ENCODE results near the gene TAB3. TPM values are rescaled to one million over a fixed set of nuclear protein-coding genes. Genes with fewer than 3 reads are reported as not detected.

The TAB3 gene
- total RNA-seq, 4 donors from 2014 or later = 9.7 to 25.8 (median 19.2) TPM

DNA sequence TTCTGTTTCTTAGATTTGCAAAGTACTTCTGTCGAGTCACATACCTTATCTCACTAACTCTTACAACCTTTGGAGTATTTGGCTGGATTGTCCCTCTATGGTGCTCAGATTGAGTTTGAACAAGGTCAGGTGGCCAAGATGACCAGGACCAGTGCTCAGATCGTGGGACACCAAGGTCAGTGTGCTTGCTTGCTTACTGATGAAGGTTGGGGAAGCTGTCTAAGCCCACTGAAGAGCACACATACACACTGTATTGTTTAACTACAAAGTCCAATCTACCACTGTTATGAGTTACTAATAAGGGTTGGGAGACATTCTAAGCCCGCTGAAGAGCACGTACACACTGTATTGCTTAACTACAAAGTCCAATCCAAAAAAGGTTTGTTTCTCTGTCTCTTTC is 53.7 kb downstream of the TAB3 start:
- H3K27me3 ChIP-seq = no peaks in the 10 kb centered on the region
- intact Hi-C loops (cut with DNase I; ENCODE audit: low total_unique reads) = no loop called here
- no peak overlapping the region for H3K27ac ChIP-seq
- no peak overlapping the region for H3K4me3 ChIP-seq
- H3K36me3 ChIP-seq = peaks cover 0 to 12% of the 10 kb centered on the region in 2 donors
- H3K9me3 ChIP-seq = no peaks in the 10 kb centered on the region
- no peak for DNase-seq
- TF ChIP-seq POLR2A (IDR thresholded peaks at IDR 0.05) = no peak
- no peaks in the 10 kb centered on the region for H3K4me1 ChIP-seq
- in situ Hi-C loops (cut with MboI; ENCODE audit: low sequenced_read_pairs in 4 of 4) = no loop called here
- ATAC-seq = no peak

GRCh38 chrX:30833896-30834295 is 55.2 kb downstream of the TAB3 start:
- ATAC-seq (no peak), DNase-seq (no peak)
- no peaks in the 10 kb centered on the region for H3K4me1 ChIP-seq
- in situ Hi-C loops (cut with MboI; ENCODE audit: low sequenced_read_pairs in 4 of 4) (no loop called here), intact Hi-C loops (cut with DNase I; ENCODE audit: low total_unique reads) (no loop called here)
- no peaks in the 10 kb centered on the region for H3K9me3 ChIP-seq
- H3K36me3 ChIP-seq = peaks cover 0 to 12% of the 10 kb centered on the region in 2 donors
- H3K27ac ChIP-seq = no peak overlapping the region
- H3K4me3 ChIP-seq = no peak overlapping the region
- TF ChIP-seq, protein P1, sequence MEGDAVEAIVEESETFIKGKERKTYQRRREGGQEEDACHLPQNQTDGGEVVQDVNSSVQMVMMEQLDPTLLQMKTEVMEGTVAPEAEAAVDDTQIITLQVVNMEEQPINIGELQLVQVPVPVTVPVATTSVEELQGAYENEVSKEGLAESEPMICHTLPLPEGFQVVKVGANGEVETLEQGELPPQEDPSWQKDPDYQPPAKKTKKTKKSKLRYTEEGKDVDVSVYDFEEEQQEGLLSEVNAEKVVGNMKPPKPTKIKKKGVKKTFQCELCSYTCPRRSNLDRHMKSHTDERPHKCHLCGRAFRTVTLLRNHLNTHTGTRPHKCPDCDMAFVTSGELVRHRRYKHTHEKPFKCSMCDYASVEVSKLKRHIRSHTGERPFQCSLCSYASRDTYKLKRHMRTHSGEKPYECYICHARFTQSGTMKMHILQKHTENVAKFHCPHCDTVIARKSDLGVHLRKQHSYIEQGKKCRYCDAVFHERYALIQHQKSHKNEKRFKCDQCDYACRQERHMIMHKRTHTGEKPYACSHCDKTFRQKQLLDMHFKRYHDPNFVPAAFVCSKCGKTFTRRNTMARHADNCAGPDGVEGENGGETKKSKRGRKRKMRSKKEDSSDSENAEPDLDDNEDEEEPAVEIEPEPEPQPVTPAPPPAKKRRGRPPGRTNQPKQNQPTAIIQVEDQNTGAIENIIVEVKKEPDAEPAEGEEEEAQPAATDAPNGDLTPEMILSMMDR (IDR thresholded peaks at IDR 0.05 in 4 of 5, conservative IDR thresholded peaks at IDR 0.05 in 1 of 5) = no peak
- TF ChIP-seq POLR2A (IDR thresholded peaks at IDR 0.05) = no peak
- H3K27me3 ChIP-seq = no peaks in the 10 kb centered on the region

- Histone ChIP-seq H3K36me3 (peaks cover 0 to 6% of the 10 kb centered on the region in 2 donors), H3K4me3 (no peak overlapping the region), H3K27ac (no peak overlapping the region), H3K9me3 (no peaks in the 10 kb centered on the region), H3K27me3 (no peaks in the 10 kb centered on the region), H3K4me1 (no peaks in the 10 kb centered on the region)
- TF ChIP-seq POLR2A (IDR thresholded peaks at IDR 0.05) = no peak
- TF ChIP-seq, protein P1 (IDR thresholded peaks at IDR 0.05 in 4 of 5, conservative IDR thresholded peaks at IDR 0.05 in 1 of 5) = no peak
- in situ Hi-C loops (cut with MboI; ENCODE audit: low sequenced_read_pairs in 4 of 4) = no loop called here
- ATAC-seq = no peak
- intact Hi-C loops (cut with DNase I; ENCODE audit: low total_unique reads) = no loop called here
- no peak for DNase-seq
Measured at GRCh38 chrX:30831082-30831481, 58.0 kb downstream of the TAB3 start.

GRCh38 chrX:30830326-30830943 is 58.6 kb downstream of the TAB3 start:
- no peak for TF ChIP-seq POLR2A (IDR thresholded peaks at IDR 0.05)
- TF ChIP-seq, protein P1 (IDR thresholded peaks at IDR 0.05 in 4 of 5, conservative IDR thresholded peaks at IDR 0.05 in 1 of 5) = no peak
- in situ Hi-C loops (cut with MboI; ENCODE audit: low sequenced_read_pairs in 4 of 4) = no loop called here

DNA sequence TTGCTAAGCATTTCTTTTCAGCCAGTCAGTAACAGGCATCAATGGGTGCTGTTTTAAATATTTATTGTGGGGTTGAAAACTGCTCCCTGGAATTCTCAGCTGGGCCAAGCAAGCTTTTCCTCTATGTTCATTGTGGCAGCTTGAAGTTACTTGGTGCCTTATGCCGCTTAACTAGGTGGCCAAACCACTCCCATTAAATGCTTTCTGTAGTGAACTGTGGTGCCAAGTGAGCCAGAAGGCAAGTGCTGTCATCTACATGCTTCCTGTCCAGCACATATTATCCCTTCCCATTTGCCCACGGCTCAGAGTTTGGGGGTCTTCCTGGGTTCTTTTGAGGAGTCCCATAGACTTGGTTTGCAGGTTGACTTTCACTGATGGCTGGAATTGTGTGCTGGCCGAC is 64.8 kb downstream of the TAB3 start:
- Histone ChIP-seq H3K27ac (no peak overlapping the region), H3K36me3 (no peaks in the 10 kb centered on the region), H3K4me3 (no peak overlapping the region), H3K4me1 (no peaks in the 10 kb centered on the region), H3K9me3 (no peaks in the 10 kb centered on the region), H3K27me3 (no peaks in the 10 kb centered on the region)
- intact Hi-C loops (cut with DNase I; ENCODE audit: low total_unique reads) = no loop called here
- no peak for TF ChIP-seq POLR2A (IDR thresholded peaks at IDR 0.05)
- TF ChIP-seq, protein P1 (IDR thresholded peaks at IDR 0.05 in 4 of 5, conservative IDR thresholded peaks at IDR 0.05 in 1 of 5) = no peak
- no peak for DNase-seq
- no peak for ATAC-seq
- in situ Hi-C loops (cut with MboI; ENCODE audit: low sequenced_read_pairs in 4 of 4) = no loop called here

More at GRCh38 chrX:30830326-30830943, 58.6 kb downstream of the TAB3 start:
- Histone ChIP-seq H3K9me3 (no peaks in the 10 kb centered on the region), H3K4me3 (no peak overlapping the region), H3K36me3 (peaks cover 0 to 6% of the 10 kb centered on the region in 2 donors), H3K4me1 (no peaks in the 10 kb centered on the region), H3K27ac (no peak overlapping the region), H3K27me3 (no peaks in the 10 kb centered on the region)
- no peak for DNase-seq
- intact Hi-C loops (cut with DNase I; ENCODE audit: low total_unique reads) = no loop called here
- ATAC-seq = no peak

Data from gastrocnemius medialis (tissue), 4 donors.